GM21390 (cell line): ENCODE data around the gene NACC2.

ENCODE experiments used
- ATAC-seq: cut with Tn5 transposase; IDR thresholded peaks from one replicate; pipeline ENCODE4 v1.9.1; 2021; ENCODE audit not compliant: unreplicated experiment

The NACC2 gene

DNA sequence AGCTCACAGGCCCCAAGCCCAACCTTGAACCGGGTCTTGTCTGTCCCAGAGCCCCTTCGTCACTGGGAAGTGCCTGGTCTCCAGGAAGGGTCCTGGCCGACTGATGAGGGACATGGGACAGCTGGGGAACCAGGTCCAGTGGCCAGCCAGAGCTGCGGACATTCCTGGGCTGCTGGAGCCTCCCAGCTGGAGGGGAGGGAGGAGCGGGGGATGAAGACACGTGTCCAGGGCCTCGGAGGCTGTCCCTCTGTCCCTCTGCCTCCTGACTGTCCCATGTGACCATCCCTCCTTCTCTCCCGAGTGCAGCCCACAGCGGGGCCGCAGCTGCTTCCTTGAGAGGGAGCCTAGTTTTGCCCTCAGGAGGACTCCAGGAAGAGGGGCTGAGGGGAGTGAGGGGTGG, 92.2 kb downstream of the NACC2 start:
- no peak for ATAC-seq

- ATAC-seq = no peak
These were observed 92.9 kb downstream of the NACC2 start for GRCh38 chr9:136002215-136002614.

DNA sequence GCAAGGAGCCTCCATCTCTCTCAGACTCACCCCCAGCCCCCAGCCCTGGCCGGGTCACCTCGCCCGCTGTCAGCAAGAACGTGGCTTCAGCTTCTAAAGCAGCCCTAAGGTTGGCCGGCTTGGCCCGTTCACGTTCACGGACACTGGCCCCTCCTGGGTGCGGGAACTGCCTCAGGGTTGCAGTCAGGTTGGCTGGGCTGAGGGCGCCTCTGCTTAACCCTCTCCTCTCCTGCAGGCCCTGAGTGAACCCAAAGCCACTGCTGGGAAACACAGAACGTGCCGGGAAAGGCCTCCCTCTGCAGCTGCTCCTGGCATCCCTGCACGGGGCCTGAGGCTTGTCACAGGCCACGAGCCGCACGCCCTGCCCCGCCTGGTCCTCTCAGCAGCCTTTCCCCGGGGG, 93.9 kb downstream of the NACC2 start:
- no peak for ATAC-seq

GRCh38 chr9:135998410-135999071, 96.5 kb downstream of the NACC2 start:
- ATAC-seq = no peak

DNA sequence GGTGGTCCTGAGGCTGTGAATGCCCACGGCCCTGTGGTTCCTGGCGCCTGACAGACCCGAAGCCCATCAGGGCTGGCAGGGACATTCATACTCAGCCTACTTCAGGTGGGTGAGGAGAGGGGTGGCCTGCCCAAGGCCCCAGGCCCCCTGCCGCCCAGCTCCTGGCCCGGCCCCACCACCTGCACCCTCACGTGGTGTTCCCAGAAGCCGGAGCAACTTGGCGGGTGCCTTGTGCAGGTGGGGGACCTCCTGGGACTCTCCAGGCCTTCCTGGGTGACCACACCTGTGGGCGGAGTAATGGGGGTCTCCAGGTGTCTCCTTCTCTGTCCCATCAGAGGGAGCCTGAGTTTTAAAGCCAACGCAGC, 97.1 kb downstream of the NACC2 start:
- ATAC-seq = no peak

DNA sequence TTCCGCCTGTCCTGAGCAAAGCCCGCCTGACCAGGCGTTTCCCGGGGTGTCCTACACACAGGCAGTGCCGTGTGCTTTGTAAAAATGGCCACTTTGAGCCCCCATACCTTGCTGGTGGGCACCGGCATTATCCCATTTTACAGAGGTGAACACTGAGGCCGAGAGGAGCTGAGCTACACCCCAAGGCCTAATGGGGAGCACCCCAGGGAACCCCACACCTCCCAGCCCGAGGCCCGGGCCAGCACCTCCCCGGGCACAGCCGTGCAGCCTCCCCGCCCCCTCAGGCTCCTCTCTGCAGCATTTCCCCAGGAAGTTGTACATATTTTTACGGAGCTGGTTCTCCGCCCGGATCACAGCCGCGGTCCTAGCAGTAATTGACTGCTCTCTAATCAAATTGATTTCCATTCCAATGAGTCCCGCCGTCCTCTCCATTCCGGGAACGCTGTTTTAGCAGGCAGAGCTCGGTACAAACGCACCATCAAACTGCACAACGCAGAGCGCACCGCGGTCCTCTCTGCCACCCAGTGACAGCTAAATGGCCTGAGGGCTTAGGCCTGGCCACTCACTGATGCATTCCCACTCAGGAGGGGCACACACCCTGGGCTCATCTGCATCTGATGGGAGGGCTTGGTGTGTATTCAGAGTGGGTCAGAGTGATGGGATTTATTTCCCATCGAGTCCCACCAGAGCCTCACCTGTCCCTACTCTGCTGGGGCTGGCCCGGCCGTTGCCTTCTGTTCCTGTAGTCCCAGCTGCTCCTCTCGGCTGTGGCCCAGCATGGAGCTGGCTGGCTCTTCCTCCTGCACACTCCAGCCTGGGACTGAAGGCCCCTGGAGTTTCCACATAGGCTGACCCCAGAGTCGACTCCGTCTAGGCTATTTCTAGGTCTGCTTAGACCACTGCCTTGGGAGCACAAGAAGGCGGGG, 97.7 kb downstream of the NACC2 start:
- ATAC-seq = no peak

DNA sequence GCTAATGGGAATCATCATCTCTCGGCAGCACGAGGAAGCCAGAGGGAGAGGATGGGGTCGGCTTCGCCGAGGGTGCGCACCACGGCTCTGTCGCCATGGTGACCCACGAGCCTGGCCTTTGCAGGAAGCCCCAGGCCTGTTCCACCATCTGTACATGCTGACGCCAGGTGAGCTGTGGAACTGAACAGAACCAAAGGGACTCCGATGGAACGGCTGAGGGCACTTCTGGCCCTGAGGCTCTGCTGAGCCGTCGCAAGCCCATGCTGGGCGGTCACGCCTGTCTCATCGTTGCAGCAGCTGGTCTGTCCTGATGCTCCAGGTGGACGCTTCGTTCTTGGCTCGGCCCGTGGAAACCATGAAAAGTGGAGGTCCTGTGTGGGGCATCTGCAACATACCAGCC, 99.3 kb downstream of the NACC2 start:
- ATAC-seq = no peak

GRCh38 chr9:135994501-135995192, 100.4 kb downstream of the NACC2 start:
- no peak for ATAC-seq

- ATAC-seq = no peak
These were observed 101.2 kb downstream of the NACC2 start for GRCh38 chr9:135993765-135994500.

DNA sequence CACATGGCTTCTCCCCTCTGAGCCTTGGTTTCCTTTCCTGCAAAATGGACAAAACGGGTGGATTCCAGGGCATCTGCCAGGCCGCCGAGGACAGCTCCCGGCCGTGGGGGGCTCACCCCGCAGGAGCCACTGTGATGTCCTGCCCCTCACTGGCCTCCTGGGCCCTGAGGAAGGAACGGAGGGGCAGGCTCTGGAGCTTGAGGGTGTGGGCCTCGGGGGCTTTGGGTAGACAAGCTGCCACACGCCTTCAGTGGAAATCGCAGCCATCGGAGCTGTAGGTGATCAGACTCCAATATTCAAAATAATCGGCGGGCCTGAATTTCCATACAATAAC, 101.7 kb downstream of the NACC2 start:
- ATAC-seq = no peak

- ATAC-seq = no peak
These were observed 102.3 kb downstream of the NACC2 start for GRCh38 chr9:135992486-135993408.

- ATAC-seq = no peak
These were observed 103.3 kb downstream of the NACC2 start for GRCh38 chr9:135991771-135992170.

GRCh38 chr9:135990468-135991429, 104.3 kb downstream of the NACC2 start:
- no peak for ATAC-seq

DNA sequence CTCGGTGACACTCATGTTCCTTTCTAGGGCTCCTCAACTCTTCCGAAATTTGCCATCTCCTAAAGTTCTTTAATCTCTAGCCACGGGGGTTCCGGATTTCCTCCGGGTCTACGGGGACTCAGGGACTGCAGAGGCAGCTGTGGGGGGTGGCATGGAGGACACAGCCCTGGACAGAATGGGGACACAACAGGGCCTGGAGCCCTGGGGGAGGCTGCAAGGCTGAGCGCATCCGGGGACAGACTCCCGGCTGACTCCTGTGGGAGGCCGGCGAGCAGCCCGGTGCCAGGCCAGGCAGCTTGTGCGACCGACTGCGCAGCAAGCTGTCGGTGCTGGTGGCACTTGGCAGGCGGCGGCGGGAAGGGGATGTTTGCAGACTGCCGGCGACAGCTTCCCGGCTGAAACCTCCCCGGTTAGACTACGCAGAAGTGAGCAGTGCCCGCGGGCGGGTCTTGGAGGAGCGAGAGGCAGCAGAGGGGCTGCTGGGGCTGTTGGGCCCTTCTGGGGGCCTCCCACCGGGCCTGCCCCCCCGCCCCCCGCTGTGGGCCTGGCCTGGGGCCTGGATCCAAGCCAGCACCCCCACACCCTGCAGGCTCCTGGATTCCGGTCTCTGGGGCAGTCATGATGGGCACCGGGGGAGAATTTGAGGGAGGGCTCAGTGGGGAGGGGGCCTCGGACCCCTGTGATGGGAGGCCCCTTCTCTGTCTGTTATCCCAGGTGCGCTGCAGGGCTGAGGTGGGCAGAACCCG, 105.2 kb downstream of the NACC2 start:
- ATAC-seq = no peak

DNA sequence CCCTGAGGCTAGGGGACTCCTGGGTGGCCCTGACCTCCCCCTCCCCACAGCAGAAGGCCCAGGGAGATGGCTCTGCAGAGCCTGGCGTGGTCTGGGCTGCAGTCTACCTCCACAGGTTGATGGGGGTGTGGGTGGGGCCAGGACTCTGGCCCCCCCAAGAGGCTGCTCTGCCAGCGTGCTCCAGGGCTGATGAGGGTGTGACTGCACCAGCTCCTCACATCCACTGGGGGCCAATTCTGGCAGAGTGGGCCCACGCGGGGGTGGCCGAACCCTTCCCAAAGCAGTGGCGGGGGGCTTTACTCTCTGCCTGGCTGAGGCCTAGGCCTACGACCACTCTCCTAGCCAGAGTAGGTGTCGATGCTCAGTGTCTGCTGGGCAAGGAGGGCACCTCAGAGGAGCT, 105.9 kb downstream of the NACC2 start:
- ATAC-seq = no peak

DNA sequence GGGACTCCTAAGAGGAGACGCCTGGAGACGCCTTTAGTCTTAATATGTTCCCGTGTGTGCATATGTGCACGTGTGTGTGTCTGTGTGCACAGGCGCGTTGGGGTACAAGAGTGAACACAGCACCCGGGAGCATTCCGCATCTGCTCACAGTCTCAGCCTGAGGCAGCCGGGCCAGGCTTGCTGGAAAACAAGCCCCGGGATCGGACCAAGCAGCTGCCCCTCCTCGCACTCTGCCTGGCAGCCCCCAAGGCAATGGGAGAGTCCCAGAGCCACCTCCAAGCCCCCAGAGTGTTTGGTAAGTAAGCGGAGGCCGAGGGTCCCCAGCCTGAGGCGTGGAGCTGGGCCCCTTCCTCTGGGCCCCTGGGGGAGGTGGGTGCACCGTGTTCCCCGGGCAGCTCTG, 106.6 kb downstream of the NACC2 start:
- ATAC-seq = no peak

- ATAC-seq = no peak
These were observed 107.2 kb downstream of the NACC2 start for GRCh38 chr9:135987838-135988404.

- ATAC-seq = no peak
These were observed 108.5 kb downstream of the NACC2 start for GRCh38 chr9:135986605-135987004.
